GM19467 (cell line): ENCODE data around the gene VPREB1.
"Not testable (repeated sequence)": the region's sequence is repeated elsewhere in the genome, so short reads cannot be mapped to it uniquely, and the experiment has no call there.

Experiments
- ATAC-seq: cut with Tn5 transposase; IDR thresholded peaks from one replicate; pipeline ENCODE4 v1.9.1; 2021; ENCODE audit warnings: mild to moderate bottlenecking, moderate library complexity; ENCODE audit not compliant: unreplicated experiment

VPREB1 gene

GRCh38 chr22:22245256-22245909 lies 797 bp downstream of the VPREB1 start:
- ATAC-seq, result no peak

GRCh38 chr22:22245935-22246525 lies 1.4 kb downstream of the VPREB1 start:
- no peak for ATAC-seq

- ATAC-seq, result no peak
Observed at GRCh38 chr22:22246706-22247105, 2.1 kb downstream of the VPREB1 start.

- no peak for ATAC-seq
Observed at GRCh38 chr22:22248878-22249277, 4.3 kb downstream of the VPREB1 start.

GRCh38 chr22:22250651-22251050 lies 6.1 kb downstream of the VPREB1 start:
- ATAC-seq, result not testable (repeated sequence)

- not testable (repeated sequence) for ATAC-seq
Observed at GRCh38 chr22:22256133-22256532, 11.5 kb downstream of the VPREB1 start.

- not testable (repeated sequence) for ATAC-seq
Observed at GRCh38 chr22:22258597-22259415, 14.2 kb downstream of the VPREB1 start.

GRCh38 chr22:22260169-22260568 lies 15.6 kb downstream of the VPREB1 start:
- ATAC-seq, result not testable (repeated sequence)

- ATAC-seq, result not testable (repeated sequence)
Observed at GRCh38 chr22:22260586-22260985, 16.0 kb downstream of the VPREB1 start.

GRCh38 chr22:22262332-22263074 lies 17.9 kb downstream of the VPREB1 start:
- not testable (repeated sequence) for ATAC-seq

GRCh38 chr22:22263823-22264222 lies 19.2 kb downstream of the VPREB1 start:
- not testable (repeated sequence) for ATAC-seq

- not testable (repeated sequence) for ATAC-seq
Observed at GRCh38 chr22:22270036-22270676, 25.6 kb downstream of the VPREB1 start.

GRCh38 chr22:22277423-22277822 lies 32.8 kb downstream of the VPREB1 start:
- ATAC-seq, result not testable (repeated sequence)

- not testable (repeated sequence) for ATAC-seq
Observed at GRCh38 chr22:22284962-22285756, 40.6 kb downstream of the VPREB1 start.

GRCh38 chr22:22286390-22287105 lies 42.0 kb downstream of the VPREB1 start:
- not testable (repeated sequence) for ATAC-seq

- ATAC-seq, result not testable (repeated sequence)
Observed at GRCh38 chr22:22287106-22287626, 42.6 kb downstream of the VPREB1 start.

GRCh38 chr22:22289666-22290065 lies 45.1 kb downstream of the VPREB1 start:
- ATAC-seq, result not testable (repeated sequence)

GRCh38 chr22:22291129-22291806 lies 46.7 kb downstream of the VPREB1 start:
- not testable (repeated sequence) for ATAC-seq
